ENCODE measurements around the gene NFIC.
A peak's percentile ranks its signal among the peaks of the same experiment; 100 is the strongest.

Gene NFIC

GRCh38 chr19:3514930-3515329 is 148.5 kb downstream of the NFIC start:
- no peak overlapping the region for H3K4me3 ChIP-seq (ENCODE audit: low read depth in 1 of 2, low read length in 2 of 2)
- ATAC-seq (ENCODE audit: insufficient read depth, low read depth) (no peak), DNase-seq (no peak)
- H2AFZ ChIP-seq (ENCODE audit: low read depth, low read length): no peak overlapping the region
- H3K4me2 ChIP-seq (ENCODE audit: insufficient read depth, low read length): no peak overlapping the region
- H3K36me3 ChIP-seq (ENCODE audit: insufficient read depth, low read length): peaks cover 78% of the 10 kb centered on the region
- H3K27ac ChIP-seq (ENCODE audit: low read length): no peak overlapping the region; the same call in 1 of the 2 replicates
- no peak overlapping the region for H3K9ac ChIP-seq (ENCODE audit: low read depth, low read length)
- H3K9me3 ChIP-seq (ENCODE audit: insufficient read depth, low read length, severe bottlenecking): no peaks in the 10 kb centered on the region
- H3K79me2 ChIP-seq (ENCODE audit: insufficient read depth, low read length): peaks cover 100% of the 10 kb centered on the region
- H3K4me1 ChIP-seq (ENCODE audit: insufficient read depth, low read length): peaks cover 5% of the 10 kb centered on the region; the same call in 1 of the 2 replicates
- no peaks in the 10 kb centered on the region for H3K27me3 ChIP-seq (ENCODE audit: insufficient read depth, low read length, poor library complexity)
- TF ChIP-seq EZH2 (IDR thresholded peaks at IDR 0.05; ENCODE audit: borderline replicate concordance, low read depth, low read length, severe bottlenecking) (no peak), CTCF (IDR thresholded peaks at IDR 0.05; ENCODE audit: borderline replicate concordance, extremely low read depth, low read length, poor library complexity, severe bottlenecking) (no peak)
- peaks cover 90% of the 10 kb centered on the region for H4K20me1 ChIP-seq (ENCODE audit: insufficient read depth, low read length)

- Histone ChIP-seq H3K4me3 (ENCODE audit: low read depth in 1 of 2, low read length in 2 of 2) (no peak overlapping the region), H3K36me3 (ENCODE audit: insufficient read depth, low read length) (peaks cover 78% of the 10 kb centered on the region), H3K27me3 (ENCODE audit: insufficient read depth, low read length, poor library complexity) (no peaks in the 10 kb centered on the region), H3K4me2 (ENCODE audit: insufficient read depth, low read length) (no peak overlapping the region), H3K4me1 (ENCODE audit: insufficient read depth, low read length) (peaks cover 2% of the 10 kb centered on the region; the same call in 1 of the 2 replicates), H2AFZ (ENCODE audit: low read depth, low read length) (no peak overlapping the region), H3K9me3 (ENCODE audit: insufficient read depth, low read length, severe bottlenecking) (no peaks in the 10 kb centered on the region), H3K79me2 (ENCODE audit: insufficient read depth, low read length) (peaks cover 100% of the 10 kb centered on the region), H3K27ac (ENCODE audit: low read length) (peak overlapping the region; percentile 57; the same call in 1 of the 2 replicates), H3K9ac (ENCODE audit: low read depth, low read length) (no peak overlapping the region), H4K20me1 (ENCODE audit: insufficient read depth, low read length) (peaks cover 91% of the 10 kb centered on the region)
- TF ChIP-seq CTCF (IDR thresholded peaks at IDR 0.05; ENCODE audit: borderline replicate concordance, extremely low read depth, low read length, poor library complexity, severe bottlenecking) (no peak), EZH2 (IDR thresholded peaks at IDR 0.05; ENCODE audit: borderline replicate concordance, low read depth, low read length, severe bottlenecking) (no peak)
- DNase-seq (no peak), ATAC-seq (ENCODE audit: insufficient read depth, low read depth) (no peak)
Observed at GRCh38 chr19:3515891-3516422, 149.6 kb downstream of the NFIC start.

- Histone ChIP-seq H4K20me1 (ENCODE audit: insufficient read depth, low read length) (peaks cover 89% of the 10 kb centered on the region), H3K27ac (ENCODE audit: low read length) (no peak overlapping the region), H3K4me2 (ENCODE audit: insufficient read depth, low read length) (no peak overlapping the region), H3K79me2 (ENCODE audit: insufficient read depth, low read length) (peaks cover 100% of the 10 kb centered on the region), H3K4me3 (ENCODE audit: low read depth in 1 of 2, low read length in 2 of 2) (no peak overlapping the region), H3K36me3 (ENCODE audit: insufficient read depth, low read length) (peaks cover 76% of the 10 kb centered on the region), H3K9me3 (ENCODE audit: insufficient read depth, low read length, severe bottlenecking) (no peaks in the 10 kb centered on the region), H3K4me1 (ENCODE audit: insufficient read depth, low read length) (peaks cover 2% of the 10 kb centered on the region; the same call in 1 of the 2 replicates), H2AFZ (ENCODE audit: low read depth, low read length) (no peak overlapping the region), H3K9ac (ENCODE audit: low read depth, low read length) (no peak overlapping the region), H3K27me3 (ENCODE audit: insufficient read depth, low read length, poor library complexity) (no peaks in the 10 kb centered on the region)
- no peak for TF ChIP-seq EZH2 (IDR thresholded peaks at IDR 0.05; ENCODE audit: borderline replicate concordance, low read depth, low read length, severe bottlenecking)
- TF ChIP-seq CTCF (IDR thresholded peaks at IDR 0.05; ENCODE audit: borderline replicate concordance, extremely low read depth, low read length, poor library complexity, severe bottlenecking): no peak
- peak; percentile 60; the same call in 2 of the 3 replicates for ATAC-seq (ENCODE audit: insufficient read depth, low read depth)
- DNase-seq: peak; percentile 49
Observed at GRCh38 chr19:3516675-3517207, 150.4 kb downstream of the NFIC start.

All from DND-41 (cell line).